GM21825 (cell line): ENCODE results near the gene HAND2.

Experiments used
- ATAC-seq: cut with Tn5 transposase; IDR thresholded peaks from one replicate; pipeline ENCODE4 v1.9.1; 2021; ENCODE audit warnings: mild to moderate bottlenecking, moderate library complexity; ENCODE audit not compliant: unreplicated experiment

The HAND2 gene

GRCh38 chr4:173536808-173537429 lies 6.9 kb upstream of the HAND2 start:
- ATAC-seq, result no peak

GRCh38 chr4:173535957-173536356 lies 5.9 kb upstream of the HAND2 start:
- ATAC-seq, result no peak

- no peak for ATAC-seq
Observed at GRCh38 chr4:173535165-173535902, 5.3 kb upstream of the HAND2 start.

- ATAC-seq, result no peak
Observed at GRCh38 chr4:173534434-173534833, 4.4 kb upstream of the HAND2 start.

- no peak for ATAC-seq
Observed at GRCh38 chr4:173532725-173533511, 2.9 kb upstream of the HAND2 start.

- no peak for ATAC-seq
Observed at GRCh38 chr4:173531086-173531965, 1.3 kb upstream of the HAND2 start.

GRCh38 chr4:173530326-173531085 lies 477 bp upstream of the HAND2 start:
- ATAC-seq, result no peak

GRCh38 chr4:173528378-173529321 lies 1.4 kb downstream of the HAND2 start:
- no peak for ATAC-seq

- ATAC-seq, result no peak
Observed at GRCh38 chr4:173527103-173527891, 2.7 kb downstream of the HAND2 start.

- ATAC-seq, result no peak
Observed at GRCh38 chr4:173526724-173527102, 3.3 kb downstream of the HAND2 start.

GRCh38 chr4:173526027-173526482 lies 4.0 kb downstream of the HAND2 start:
- ATAC-seq, result no peak

- ATAC-seq, result no peak
Observed at GRCh38 chr4:173525118-173526011, 4.7 kb downstream of the HAND2 start.

- no peak for ATAC-seq
Observed at GRCh38 chr4:173524218-173525117, 5.6 kb downstream of the HAND2 start.

GRCh38 chr4:173522951-173523395 lies 7.1 kb downstream of the HAND2 start:
- ATAC-seq, result no peak

GRCh38 chr4:173522160-173522950 lies 7.7 kb downstream of the HAND2 start:
- ATAC-seq, result no peak
